Nephron (organoid): Measurements from ENCODE around the gene LMBRD1.

Experiments used
- H3K27ac Mint-ChIP-seq, 3 experiments: 2 replicates each; pipeline ENCODE4 v1.8.0; 2020; ENCODE audit warnings: mixed read lengths in 3 of 3, mild to moderate bottlenecking in 2 of 3, moderate library complexity in 1 of 3
- H3K27me3 Mint-ChIP-seq: 2 replicates; pipeline ENCODE4 v1.8.0; 2021; ENCODE audit warnings: low read depth, mild to moderate bottlenecking, moderate library complexity, mixed read lengths
- H3K36me3 Mint-ChIP-seq: 2 replicates; pipeline ENCODE4 v1.8.0; 2020; ENCODE audit warnings: low read depth, mixed read lengths
- H3K4me1 Mint-ChIP-seq: 2 replicates; pipeline ENCODE4 v1.8.0; 2020; ENCODE audit warnings: mixed read lengths
- H3K4me3 Mint-ChIP-seq, 3 experiments: 2 replicates each; pipeline ENCODE4 v1.8.0; 2020; ENCODE audit warnings: mild to moderate bottlenecking in 3 of 3, mixed read lengths in 3 of 3, moderate library complexity in 2 of 3
- H3K9me3 Mint-ChIP-seq: 2 replicates; pipeline ENCODE4 v1.8.0; 2020; ENCODE audit warnings: mixed read lengths
- TF ChIP-seq, protein P1 (sequence below), 3 experiments: fragments of 200-600 bp; sonication (generic); IDR thresholded peaks; one replicate each; pipeline ENCODE4 v1.5.0; 2021; ENCODE audit warnings: antibody characterized with exemption in 3 of 3; ENCODE audit not compliant: unreplicated experiment in 3 of 3

The LMBRD1 gene

DNA sequence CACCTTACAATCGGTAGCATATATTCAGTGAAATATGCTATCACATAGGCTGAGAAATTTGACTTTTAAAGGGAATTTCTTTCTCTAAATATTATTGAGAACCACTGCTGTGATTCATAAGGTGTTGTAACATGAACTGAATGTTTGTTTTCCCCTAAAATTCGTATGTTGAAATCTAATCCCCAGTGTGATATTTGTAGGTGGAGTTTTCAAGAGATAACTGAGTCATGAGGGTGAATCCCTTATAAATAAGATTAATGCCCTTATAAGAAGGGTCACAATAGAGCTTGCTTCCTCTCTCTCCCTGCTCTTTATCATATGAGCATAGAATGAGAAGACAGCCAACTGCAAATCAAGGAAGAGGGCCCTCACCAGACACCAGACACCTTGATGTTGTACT lies 64.8 kb downstream of the LMBRD1 start:
- no peak overlapping the region for H3K27ac Mint-ChIP-seq

DNA sequence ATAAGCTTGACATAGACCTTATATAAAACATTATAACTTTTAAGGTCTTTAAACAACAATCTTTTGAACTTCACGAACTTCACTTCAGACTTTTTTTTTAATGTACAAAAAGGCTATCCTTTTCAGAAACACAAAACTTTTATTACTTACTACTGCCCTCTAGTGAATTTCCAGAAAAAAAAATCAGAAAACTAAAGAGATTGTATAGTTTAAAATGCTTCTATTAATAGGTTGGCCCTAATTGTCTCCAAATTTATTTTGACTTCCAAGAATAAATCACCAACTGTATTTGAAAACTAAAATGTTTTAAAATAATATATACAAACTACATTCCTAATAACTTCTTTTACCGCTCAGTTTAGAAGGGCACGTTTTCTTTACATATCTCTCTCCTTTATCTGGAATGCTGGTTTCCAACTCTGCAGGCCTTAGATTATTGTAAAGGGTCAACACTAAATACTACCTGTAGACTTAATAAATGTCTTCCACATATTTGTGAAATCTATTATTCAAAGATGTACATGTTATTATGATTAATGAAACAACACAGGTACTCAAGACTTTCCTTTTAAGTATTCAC lies 66.8 kb downstream of the LMBRD1 start:
- Mint-ChIP-seq H3K27me3 (no peaks in the 10 kb centered on the region), H3K4me1 (no peaks in the 10 kb centered on the region), H3K4me3 (no peak overlapping the region), H3K9me3 (peaks cover 14% of the 10 kb centered on the region), H3K36me3 (peaks cover 26% of the 10 kb centered on the region), H3K27ac (no peak overlapping the region)
- TF ChIP-seq, protein P1, sequence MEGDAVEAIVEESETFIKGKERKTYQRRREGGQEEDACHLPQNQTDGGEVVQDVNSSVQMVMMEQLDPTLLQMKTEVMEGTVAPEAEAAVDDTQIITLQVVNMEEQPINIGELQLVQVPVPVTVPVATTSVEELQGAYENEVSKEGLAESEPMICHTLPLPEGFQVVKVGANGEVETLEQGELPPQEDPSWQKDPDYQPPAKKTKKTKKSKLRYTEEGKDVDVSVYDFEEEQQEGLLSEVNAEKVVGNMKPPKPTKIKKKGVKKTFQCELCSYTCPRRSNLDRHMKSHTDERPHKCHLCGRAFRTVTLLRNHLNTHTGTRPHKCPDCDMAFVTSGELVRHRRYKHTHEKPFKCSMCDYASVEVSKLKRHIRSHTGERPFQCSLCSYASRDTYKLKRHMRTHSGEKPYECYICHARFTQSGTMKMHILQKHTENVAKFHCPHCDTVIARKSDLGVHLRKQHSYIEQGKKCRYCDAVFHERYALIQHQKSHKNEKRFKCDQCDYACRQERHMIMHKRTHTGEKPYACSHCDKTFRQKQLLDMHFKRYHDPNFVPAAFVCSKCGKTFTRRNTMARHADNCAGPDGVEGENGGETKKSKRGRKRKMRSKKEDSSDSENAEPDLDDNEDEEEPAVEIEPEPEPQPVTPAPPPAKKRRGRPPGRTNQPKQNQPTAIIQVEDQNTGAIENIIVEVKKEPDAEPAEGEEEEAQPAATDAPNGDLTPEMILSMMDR (IDR thresholded peaks at IDR 0.05; ENCODE audit: unreplicated experiment in 3 of 3) = peak; percentile 32 to 54 (median 38)

More for the DNA sequence above, 64.8 kb downstream of the LMBRD1 start:
- Mint-ChIP-seq H3K4me3 (no peak overlapping the region), H3K9me3 (no peaks in the 10 kb centered on the region), H3K4me1 (no peaks in the 10 kb centered on the region), H3K27me3 (no peaks in the 10 kb centered on the region), H3K36me3 (peaks cover 22% of the 10 kb centered on the region)
- TF ChIP-seq, protein P1 (IDR thresholded peaks at IDR 0.05; ENCODE audit: unreplicated experiment in 3 of 3) = no peak

DNA sequence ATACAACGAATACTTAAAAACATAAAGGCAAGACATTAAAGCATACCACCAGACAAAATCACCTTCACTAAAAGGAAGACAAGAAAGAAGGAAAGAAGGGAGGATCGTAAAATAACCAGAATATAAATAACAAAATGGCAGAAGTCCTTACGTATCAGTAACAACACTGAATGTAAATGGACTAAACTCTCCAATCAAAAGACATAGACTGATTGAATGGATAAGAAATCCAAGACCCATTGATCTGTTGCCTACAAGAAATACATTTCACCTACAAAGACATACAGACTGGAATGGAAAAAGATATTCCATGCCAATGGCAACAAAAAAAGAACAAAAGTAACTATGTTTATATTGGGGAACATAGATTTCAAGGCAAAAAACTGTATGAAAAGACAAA lies 74.1 kb downstream of the LMBRD1 start:
- Mint-ChIP-seq H3K27me3 (no peaks in the 10 kb centered on the region), H3K27ac (no peak overlapping the region), H3K9me3 (peaks cover 41% of the 10 kb centered on the region), H3K36me3 (peaks cover 53% of the 10 kb centered on the region), H3K4me3 (no peak overlapping the region), H3K4me1 (no peaks in the 10 kb centered on the region)
- TF ChIP-seq, protein P1 (IDR thresholded peaks at IDR 0.05; ENCODE audit: unreplicated experiment in 3 of 3) = no peak

DNA sequence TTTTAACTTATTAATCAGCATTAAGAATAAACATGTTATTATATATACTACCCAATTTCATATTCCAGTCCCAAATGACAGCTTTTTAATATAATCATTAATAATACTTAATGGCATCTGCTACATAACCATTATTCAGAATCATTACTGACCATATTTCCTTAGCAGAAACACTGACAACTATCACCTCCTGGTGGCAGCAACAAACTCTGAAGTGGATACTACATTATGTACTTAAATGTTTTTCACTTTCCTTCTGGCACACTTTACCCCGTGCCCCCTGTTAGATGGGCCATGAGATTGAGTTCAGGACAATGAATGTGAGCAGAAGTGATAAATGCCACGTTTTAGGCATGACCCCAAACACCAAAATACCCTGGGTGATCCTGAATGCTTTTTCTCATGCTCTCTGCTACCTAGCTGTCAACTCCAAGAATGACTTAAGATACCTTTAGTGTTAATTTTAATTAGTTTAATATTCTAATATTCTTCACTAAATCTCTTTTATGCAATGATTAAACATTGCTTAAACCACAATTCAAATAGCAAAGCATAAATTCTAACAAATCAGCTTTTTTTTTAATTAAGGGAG lies 77.1 kb downstream of the LMBRD1 start:
- Mint-ChIP-seq H3K4me1 (no peaks in the 10 kb centered on the region), H3K36me3 (peaks cover 46% of the 10 kb centered on the region), H3K9me3 (peaks cover 24% of the 10 kb centered on the region), H3K27me3 (no peaks in the 10 kb centered on the region), H3K4me3 (no peak overlapping the region), H3K27ac (no peak overlapping the region)
- TF ChIP-seq, protein P1 (IDR thresholded peaks at IDR 0.05; ENCODE audit: unreplicated experiment in 3 of 3) = peak; percentile 40 to 48 (median 42)

DNA sequence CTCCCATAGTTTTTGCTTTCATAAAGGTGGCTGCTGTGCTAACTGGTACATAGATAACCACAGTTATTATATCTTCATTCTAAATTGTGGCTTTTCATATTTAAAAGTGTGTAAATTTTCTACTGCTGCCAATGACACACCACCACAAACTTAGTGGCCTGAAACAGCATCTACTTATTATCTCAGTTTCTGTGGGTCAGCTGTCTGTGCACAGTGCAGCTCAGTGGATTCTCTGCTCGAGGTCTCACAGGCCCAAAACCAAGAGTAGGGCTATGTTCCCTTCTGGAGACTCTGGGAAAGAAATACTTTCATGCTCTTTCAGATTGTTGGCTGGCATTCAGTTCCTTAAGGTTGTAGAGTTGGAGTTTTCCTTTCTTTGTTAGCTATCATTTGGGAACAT lies 90.1 kb downstream of the LMBRD1 start:
- Mint-ChIP-seq H3K4me3 (no peak overlapping the region), H3K27ac (no peak overlapping the region), H3K27me3 (no peaks in the 10 kb centered on the region), H3K9me3 (no peaks in the 10 kb centered on the region), H3K4me1 (no peaks in the 10 kb centered on the region), H3K36me3 (peaks cover 18% of the 10 kb centered on the region)
- TF ChIP-seq, protein P1 (IDR thresholded peaks at IDR 0.05; ENCODE audit: unreplicated experiment in 3 of 3) = no peak

DNA sequence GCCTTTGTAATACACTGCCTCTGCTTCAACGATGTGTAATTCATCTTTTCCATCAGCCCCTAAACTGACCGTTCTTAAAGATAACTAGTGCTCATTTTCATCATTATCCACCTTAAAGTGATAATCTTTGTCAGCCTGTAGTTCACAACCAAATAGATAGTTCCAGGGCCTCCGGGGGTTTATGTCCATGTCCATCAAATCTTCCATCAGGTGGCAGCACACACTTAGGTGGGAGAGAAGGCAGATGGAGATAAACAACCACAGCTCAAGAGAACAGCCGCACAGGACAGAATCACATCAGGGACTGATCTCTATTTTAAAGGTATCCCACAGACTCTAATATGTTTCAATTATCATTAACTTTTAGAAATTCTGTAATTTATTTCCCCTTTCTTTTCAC lies 90.9 kb downstream of the LMBRD1 start:
- H3K4me3 Mint-ChIP-seq = no peak overlapping the region
- no peak overlapping the region for H3K27ac Mint-ChIP-seq
- TF ChIP-seq, protein P1 (IDR thresholded peaks at IDR 0.05; ENCODE audit: unreplicated experiment in 3 of 3) = no peak
- no peaks in the 10 kb centered on the region for H3K9me3 Mint-ChIP-seq
- no peaks in the 10 kb centered on the region for H3K4me1 Mint-ChIP-seq
- peaks cover 18% of the 10 kb centered on the region for H3K36me3 Mint-ChIP-seq
- no peaks in the 10 kb centered on the region for H3K27me3 Mint-ChIP-seq
